NCI-H524 treated with DMSO at 0.1 percent for 48 hours (cell line): ENCODE results near the gene CERK.
"Not testable (repeated sequence)": the region's sequence is repeated elsewhere in the genome, so short reads cannot be mapped to it uniquely, and the experiment has no call there.

Experiments
- DNase-seq: peaks from one replicate; lab custom pipeline; 2025; lab: John Stamatoyannopoulos, UW

CERK gene

DNA sequence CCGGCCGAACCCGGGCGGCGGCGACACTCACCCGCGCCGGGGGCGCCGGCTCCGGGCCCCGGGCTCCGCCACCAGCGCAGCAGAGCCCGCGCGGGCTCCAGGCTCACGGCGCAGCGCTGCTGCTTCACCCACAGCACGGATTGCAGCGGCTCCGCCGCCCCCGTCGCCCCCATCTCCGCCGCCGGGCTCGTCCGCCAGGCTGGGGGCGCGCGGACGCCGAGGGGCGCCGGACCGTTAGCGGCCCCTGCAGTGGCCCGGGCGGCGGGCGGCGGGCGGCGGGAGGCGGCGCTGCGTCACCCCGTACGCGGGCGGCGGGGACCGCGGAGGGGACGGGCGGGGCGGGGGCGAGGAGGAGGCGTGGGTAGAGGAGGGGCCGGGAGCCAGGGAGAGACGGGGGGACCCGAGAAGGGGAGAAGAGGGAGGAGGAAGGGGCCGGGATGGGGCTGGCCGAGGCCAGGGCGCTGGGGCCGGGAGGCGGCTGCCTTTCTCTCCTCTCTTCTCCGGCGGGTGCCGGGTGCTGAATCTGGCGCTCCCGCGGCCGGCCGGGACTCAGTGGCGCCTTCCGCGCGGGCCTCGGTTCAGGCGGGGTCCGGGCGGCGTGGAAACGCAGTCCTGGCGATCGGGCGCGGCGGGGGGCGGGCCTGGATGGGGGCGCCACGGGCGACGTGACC lies at the start of gene CERK:
Gene CERK, minus strand, starts transcription at position 277 of the 671 bp plus-strand sequence. Its CDS starts 104 bp downstream, at position 173.
- DNase-seq: no peak

GRCh38 chr22:46783721-46784120 lies 45.7 kb upstream of the CERK start:
- no peak for DNase-seq

- DNase-seq: not testable (repeated sequence)
Observed at GRCh38 chr22:46782200-46782599, 44.1 kb upstream of the CERK start.

DNA sequence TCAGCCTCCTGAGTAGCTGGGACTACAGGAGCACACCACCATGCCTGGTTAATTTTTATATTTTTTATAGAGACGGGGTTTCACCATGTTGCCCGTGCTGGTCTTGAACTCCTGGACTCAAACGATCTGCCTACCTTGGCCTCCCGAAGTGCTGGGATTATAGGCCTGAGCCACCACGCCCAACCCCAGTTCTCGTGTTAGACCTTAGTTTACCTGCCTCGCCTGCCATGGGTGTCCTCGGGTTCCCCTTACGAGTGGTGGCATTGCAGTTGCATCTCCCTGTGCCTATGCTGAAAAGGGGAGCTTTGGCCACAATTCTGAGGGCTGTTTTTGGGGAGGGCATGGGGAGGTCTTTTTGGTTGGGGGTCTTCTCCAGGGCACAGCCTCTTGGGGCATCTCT lies 43.2 kb upstream of the CERK start:
- DNase-seq: no peak

- no peak for DNase-seq
Observed at GRCh38 chr22:46780453-46780852, 42.4 kb upstream of the CERK start.

DNA sequence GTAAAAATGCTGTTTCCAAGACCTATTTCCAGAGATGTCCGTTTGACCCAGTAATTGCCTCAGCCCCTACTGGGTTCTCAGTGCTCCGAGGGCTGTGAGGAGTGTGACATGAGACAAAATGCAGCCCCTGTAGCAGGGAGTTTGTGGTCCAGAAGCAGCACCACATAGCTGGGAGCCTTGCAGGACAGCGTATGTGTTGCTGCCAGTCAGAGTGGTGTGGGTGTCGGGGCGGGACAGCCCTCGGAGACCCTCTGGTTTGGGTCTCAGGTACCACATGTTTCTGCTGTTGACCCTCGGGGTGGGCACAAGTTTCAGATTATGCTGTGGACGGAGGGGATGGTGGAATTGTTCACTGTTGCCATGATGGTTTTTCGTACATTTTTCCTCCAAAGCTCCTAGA lies 41.6 kb upstream of the CERK start:
- DNase-seq: no peak

- no peak for DNase-seq
Observed at GRCh38 chr22:46779023-46779422, 41.0 kb upstream of the CERK start.

GRCh38 chr22:46777609-46777970 lies 39.5 kb upstream of the CERK start:
- no peak for DNase-seq

DNA sequence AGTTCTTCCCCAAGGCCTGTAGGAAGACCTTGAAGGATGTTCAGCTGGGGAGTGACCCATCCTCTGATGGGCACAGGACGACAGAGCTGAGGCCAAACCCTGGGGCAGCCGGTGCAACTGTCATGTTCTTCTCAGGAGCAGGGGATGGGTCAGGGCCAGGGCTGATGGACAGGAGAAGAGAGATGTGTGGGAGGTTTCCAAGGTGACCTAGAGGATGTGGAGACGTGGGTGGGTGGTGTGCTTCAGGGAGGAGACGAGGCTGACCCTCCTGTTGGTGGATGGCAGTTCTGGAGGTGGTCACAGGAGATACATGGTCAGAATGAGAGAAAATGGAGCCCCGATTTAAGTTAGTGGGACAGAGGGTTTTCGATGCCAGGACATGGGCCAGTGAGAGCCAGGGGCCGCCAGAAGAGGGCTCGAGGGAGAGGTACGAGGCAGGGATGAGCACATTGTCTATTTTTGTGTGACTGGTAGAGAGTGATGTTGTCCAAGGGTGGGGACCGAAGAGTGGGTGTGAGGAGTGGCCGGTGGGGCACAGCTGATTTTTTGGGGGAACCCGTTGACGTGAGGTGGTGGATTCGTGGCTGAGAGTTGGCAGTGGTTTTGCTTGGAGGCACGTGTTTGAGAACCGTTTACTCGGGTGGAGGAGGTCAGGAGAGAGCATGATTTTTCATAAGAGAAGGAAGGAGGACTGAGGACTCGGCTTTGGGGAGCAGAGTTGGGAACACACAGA lies 39.0 kb upstream of the CERK start:
- no peak for DNase-seq

DNA sequence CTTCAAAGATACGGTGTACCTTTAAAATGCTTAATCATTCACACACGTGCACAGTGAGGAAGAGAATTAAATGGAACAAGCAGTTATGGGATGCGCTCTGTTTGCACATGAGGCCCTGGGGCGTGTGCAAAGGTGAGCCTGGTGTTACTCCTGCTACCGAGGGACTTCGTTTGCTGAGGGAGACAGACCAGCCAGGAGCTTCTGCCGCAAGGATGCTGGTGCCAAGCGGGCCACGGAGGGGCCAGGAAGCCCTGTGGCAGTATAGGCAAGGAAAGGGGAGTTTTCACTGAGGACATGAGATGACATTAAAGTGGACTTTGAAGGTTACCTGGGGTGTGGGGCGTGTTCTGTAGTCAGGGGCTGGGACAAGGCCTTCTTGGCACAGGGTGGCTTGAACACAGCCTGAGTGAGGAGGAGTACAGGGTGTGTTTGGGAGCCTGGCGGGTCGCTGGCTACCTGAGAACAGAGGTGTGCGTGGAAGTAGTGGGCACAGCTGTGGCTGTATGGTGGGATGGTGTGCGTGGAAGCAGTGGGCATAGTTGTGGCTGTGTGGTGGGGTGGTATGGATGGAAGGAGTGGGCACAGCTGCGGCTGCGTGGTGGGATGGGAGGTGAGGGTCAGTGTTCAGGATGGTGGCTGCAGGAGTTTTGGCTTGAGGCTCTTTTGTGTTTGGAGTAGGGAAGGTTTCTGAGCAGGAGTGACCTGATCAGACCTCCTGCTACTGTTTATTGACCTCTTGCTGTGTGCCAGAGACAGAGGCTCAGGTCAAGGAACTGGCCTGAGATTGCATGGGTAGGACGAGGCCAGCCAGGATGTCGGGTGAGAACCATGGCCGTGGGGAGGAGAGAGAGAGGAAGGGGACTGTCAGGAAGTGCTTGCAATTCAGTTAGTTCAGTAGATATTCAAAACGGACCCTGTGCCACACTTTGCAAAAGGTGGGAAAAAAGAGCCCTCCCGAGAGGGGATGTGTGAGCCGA lies 38.1 kb upstream of the CERK start:
- DNase-seq: no peak

DNA sequence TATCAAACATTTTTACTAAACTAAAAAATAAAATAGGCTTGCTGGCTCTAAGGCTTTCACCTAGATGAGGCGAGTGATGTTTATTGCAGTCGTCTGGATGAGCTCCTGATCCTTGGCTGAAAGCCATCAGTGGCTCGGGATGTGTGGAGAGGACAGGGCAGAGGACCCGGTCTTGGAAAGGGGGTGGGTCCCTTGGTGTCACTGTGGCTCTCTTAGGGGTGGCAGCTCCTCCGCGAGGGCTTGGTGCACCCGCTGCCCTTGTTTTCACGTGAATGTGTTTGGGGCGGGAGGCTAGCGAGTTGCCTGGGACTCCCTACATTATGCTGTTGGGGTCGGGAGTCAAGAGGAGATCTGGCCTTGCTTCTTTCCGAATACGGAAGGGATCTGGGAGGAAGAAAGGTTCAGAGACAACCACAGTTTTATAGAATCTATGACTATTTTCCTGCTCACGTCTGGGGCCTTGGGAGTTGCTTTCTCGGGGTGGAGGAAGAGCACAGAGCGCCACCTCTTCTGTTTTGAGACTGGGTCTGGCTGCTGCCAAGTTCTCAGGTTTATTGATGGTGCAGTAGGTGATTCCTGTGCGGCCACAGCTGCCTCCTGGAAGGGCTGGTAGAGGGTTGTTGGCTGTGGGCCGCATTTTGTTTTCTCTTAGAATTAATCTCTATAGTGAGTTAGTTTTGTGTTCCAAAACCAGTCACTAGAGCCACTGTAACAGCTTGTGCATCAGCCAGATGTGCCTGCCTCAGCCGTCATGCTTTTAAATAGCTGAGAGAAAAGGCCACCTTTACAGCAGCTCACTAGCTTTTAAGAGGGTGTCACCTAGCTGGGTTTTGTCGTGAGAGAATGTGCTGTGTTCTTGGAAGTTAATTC lies 37.2 kb upstream of the CERK start:
- DNase-seq: no peak

- DNase-seq: no peak
Observed at GRCh38 chr22:46774253-46774979, 36.4 kb upstream of the CERK start.

GRCh38 chr22:46773076-46773475 lies 35.0 kb upstream of the CERK start:
- DNase-seq: no peak

DNA sequence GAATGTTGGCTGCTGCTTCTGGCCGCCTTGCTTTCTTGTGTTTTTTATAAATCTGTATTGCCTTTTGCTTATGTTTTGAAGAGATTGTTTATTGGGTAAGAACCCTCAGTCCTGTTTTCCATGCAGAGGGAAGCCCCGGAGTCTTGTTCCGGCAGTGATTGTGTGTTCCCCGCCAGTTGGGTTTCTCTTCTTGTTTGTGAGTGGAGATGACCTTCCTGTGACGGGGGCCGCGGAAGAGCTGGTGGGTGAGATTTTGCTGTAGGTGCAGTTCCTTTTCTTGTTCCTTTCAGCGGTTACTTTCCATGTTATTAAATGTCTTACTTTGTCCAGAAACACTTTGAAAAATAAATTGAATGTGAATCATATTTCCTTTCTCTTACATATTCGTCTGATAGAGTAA lies 32.7 kb upstream of the CERK start:
- DNase-seq: no peak

- no peak for DNase-seq
Observed at GRCh38 chr22:46770151-46770641, 32.1 kb upstream of the CERK start.

DNA sequence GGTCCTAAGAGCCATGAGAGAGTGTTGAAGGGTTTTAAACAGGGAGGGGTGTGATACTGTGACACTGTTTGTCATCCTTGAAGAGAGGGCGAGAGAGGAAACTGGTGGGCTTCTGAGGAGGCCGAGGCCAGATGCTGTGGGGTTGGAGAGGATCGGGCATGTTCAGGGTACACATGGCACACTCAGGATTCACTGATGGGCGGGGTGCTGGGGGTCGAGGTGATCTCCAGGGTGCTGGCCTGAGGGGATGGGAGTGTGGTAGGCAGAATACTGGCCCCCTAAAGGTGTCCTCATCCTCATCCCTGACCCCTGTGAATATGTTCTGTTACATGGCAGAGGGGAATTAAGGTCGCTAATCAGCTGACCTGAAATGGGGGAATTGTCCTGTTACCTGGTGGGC lies 31.7 kb upstream of the CERK start:
- no peak for DNase-seq

DNA sequence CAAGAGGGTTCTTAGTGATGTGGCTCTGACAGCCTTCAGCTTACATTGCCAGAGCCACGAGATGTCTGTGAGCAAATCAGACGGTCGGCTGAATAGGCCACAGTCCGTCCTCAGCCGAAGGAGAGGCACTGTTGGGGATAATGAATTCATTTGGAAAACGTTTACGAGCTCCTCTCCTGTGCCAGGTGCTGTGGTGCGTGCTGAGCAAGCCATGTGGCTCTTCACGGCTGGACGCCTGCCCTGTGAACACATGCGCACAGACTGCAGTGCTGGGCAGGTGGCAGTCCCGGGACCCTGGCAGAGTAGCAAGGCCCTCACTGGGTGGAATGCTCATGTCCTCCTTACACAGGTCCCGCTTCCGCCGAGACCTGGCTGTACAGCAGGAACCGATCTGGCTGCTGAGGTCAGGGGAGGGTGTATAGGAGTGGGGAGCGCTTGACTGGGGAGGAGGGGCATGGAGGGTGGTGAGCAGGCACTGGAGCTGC lies 31.2 kb upstream of the CERK start:
- DNase-seq: peak; percentile 6

- no peak for DNase-seq
Observed at GRCh38 chr22:46767249-46767985, 29.4 kb upstream of the CERK start.

GRCh38 chr22:46766611-46767010 lies 28.6 kb upstream of the CERK start:
- no peak for DNase-seq
